Fibroblast of pulmonary artery (primary cell): ENCODE results near the gene CD99.

Experiments
- DNase-seq: peaks from one replicate; pipeline ENCODE4 v3.0.0-alpha.2; 2010; ENCODE audit warnings: low read depth
- H3K4me3 ChIP-seq: replicated peaks from 2 replicates; pipeline ENCODE4 v1.5.1; 2011; ENCODE audit warnings: low read depth, mild to moderate bottlenecking, control low read depth, low read length, moderate library complexity
- TF ChIP-seq, protein P1 (sequence below): IDR thresholded peaks from 2 replicates; pipeline ENCODE4 v1.5.1; 2011; ENCODE audit warnings: mild to moderate bottlenecking, control low read depth, low read length, inconsistent platforms; ENCODE audit errors: missing control alignments

Gene CD99

DNA sequence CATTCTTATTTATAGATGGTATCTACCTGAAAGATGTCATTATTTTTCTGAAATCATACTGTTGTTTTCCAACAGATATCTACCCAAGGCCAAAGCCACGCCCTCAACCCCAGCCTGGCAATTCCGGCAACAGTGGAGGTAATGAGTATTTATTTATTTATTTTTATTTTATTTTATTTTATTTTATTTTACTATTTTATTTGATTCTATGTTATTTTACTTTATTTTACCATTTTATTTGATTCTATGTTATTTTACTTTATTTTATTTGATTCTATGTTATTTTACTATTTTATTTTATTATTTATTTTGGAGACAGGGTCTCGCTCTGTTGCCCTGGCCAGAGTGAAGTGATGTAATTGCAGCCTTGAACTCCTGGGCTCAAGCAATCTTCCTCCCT lies 98.5 kb downstream of the CD99 start:
- no peak overlapping the region for H3K4me3 ChIP-seq
- DNase-seq = no peak
- TF ChIP-seq, protein P1, sequence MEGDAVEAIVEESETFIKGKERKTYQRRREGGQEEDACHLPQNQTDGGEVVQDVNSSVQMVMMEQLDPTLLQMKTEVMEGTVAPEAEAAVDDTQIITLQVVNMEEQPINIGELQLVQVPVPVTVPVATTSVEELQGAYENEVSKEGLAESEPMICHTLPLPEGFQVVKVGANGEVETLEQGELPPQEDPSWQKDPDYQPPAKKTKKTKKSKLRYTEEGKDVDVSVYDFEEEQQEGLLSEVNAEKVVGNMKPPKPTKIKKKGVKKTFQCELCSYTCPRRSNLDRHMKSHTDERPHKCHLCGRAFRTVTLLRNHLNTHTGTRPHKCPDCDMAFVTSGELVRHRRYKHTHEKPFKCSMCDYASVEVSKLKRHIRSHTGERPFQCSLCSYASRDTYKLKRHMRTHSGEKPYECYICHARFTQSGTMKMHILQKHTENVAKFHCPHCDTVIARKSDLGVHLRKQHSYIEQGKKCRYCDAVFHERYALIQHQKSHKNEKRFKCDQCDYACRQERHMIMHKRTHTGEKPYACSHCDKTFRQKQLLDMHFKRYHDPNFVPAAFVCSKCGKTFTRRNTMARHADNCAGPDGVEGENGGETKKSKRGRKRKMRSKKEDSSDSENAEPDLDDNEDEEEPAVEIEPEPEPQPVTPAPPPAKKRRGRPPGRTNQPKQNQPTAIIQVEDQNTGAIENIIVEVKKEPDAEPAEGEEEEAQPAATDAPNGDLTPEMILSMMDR = no peak
